ENCODE data around the gene SMIM32.

DNA sequence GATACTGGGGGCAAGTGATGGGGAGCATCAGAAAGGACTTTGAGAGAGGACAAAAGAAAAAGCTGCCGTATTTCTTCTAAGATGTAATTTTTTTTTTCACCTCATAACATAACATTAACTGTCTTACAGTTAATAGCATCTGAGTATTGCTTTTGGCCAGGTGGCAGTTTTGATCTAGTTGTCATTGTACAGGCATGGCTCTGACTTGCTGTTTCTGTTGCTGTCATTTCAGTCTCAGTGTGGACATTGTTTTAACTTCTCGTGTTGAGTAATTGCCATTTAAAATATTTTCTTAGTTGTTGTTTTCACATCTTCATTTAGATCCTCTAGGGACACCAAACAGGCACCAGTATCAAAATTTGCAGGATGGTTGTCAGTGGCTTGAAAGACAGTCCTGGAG, 47.9 kb downstream of the SMIM32 start:
- TF ChIP-seq CTCF (IDR thresholded peaks at IDR 0.05) = no peak
- TF ChIP-seq EP300 (IDR thresholded peaks at IDR 0.05) = no peak
- no peak for TF ChIP-seq POLR2AphosphoS5 (IDR thresholded peaks at IDR 0.05)
